DMS53 treated with DMSO at 0.1 percent for 48 hours (cell line): ENCODE data around the gene CD47.

Source experiments
- DNase-seq: peaks from one replicate; lab custom pipeline; 2025; ENCODE audit not compliant: unreplicated experiment; lab: John Stamatoyannopoulos, UW

The CD47 gene

GRCh38 chr3:108090701-108091497 is at the start of gene CD47:
TSS of gene CD47 (minus strand) at chr3:108091031. CDS start at chr3:108090908, 123 bp downstream.
- DNase-seq = peak; percentile 48

- no peak for DNase-seq
Observed at GRCh38 chr3:108137460-108137814, 46.6 kb upstream of the CD47 start.

- DNase-seq = no peak
Observed at GRCh38 chr3:108136561-108137459, 46.0 kb upstream of the CD47 start.

GRCh38 chr3:108134555-108134880 is 43.7 kb upstream of the CD47 start:
- DNase-seq = no peak

- no peak for DNase-seq
Observed at GRCh38 chr3:108133858-108134554, 43.2 kb upstream of the CD47 start.

GRCh38 chr3:108133048-108133369 is 42.2 kb upstream of the CD47 start:
- DNase-seq = no peak

GRCh38 chr3:108131475-108132134 is 40.8 kb upstream of the CD47 start:
- no peak for DNase-seq

- no peak for DNase-seq
Observed at GRCh38 chr3:108130701-108131474, 40.1 kb upstream of the CD47 start.

- DNase-seq = no peak
Observed at GRCh38 chr3:108130236-108130635, 39.4 kb upstream of the CD47 start.

GRCh38 chr3:108127301-108127988 is 36.6 kb upstream of the CD47 start:
- no peak for DNase-seq

GRCh38 chr3:108126348-108126747 is 35.5 kb upstream of the CD47 start:
- no peak for DNase-seq

GRCh38 chr3:108125550-108126071 is 34.8 kb upstream of the CD47 start:
- peak; percentile 49 for DNase-seq

GRCh38 chr3:108125153-108125543 is 34.3 kb upstream of the CD47 start:
- no peak for DNase-seq

GRCh38 chr3:108124337-108125152 is 33.7 kb upstream of the CD47 start:
- DNase-seq = no peak

GRCh38 chr3:108123326-108123725 is 32.5 kb upstream of the CD47 start:
- DNase-seq = no peak

GRCh38 chr3:108122276-108122675 is 31.4 kb upstream of the CD47 start:
- DNase-seq = no peak

- DNase-seq = no peak
Observed at GRCh38 chr3:108119398-108120104, 28.7 kb upstream of the CD47 start.

GRCh38 chr3:108118038-108118768 is 27.4 kb upstream of the CD47 start:
- no peak for DNase-seq
